Esophagus squamous epithelium (tissue), 5 donors: ENCODE data around the gene MLKL. TPM values are rescaled to one million over a fixed set of nuclear protein-coding genes. Genes with fewer than 3 reads are reported as not detected.

Experiments used
- DNase-seq: peaks from one replicate; lab custom pipeline; 2025; lab: John Stamatoyannopoulos, UW
- H3K27ac ChIP-seq, 4 donors: fragments of 200-600 bp; sonication (generic); one replicate each; pipeline ENCODE4 v1.5.1; 2016 to 2019; ENCODE audit warnings: mild to moderate bottlenecking in 1 of 4
- H3K27me3 ChIP-seq, 4 donors: fragments of 200-600 bp; sonication (generic); 1 replicate in 3 of 4; 2 replicates in 1 of 4; pipeline versions ENCODE4 v1.5.1 to v1.6.0; 2017 to 2021; ENCODE audit warnings: antibody characterized with exemption in 1 of 4
- H3K36me3 ChIP-seq, 3 donors: fragments of 200-600 bp; sonication (generic); one replicate each; pipeline ENCODE4 v1.5.1; 2016 to 2019
- H3K4me1 ChIP-seq, 3 donors: fragments of 200-600 bp; sonication (generic); one replicate each; pipeline ENCODE4 v1.5.1; 2017 to 2019
- H3K4me3 ChIP-seq, 4 donors: fragments of 200-600 bp; sonication (generic); 1 replicate in 3 of 4; 2 replicates in 1 of 4; pipeline ENCODE4 v1.5.1; 2016 to 2019; ENCODE audit warnings: mild to moderate bottlenecking in 2 of 4, moderate library complexity in 1 of 4
- H3K9me3 ChIP-seq, 3 donors: fragments of 200-600 bp; sonication (generic); one replicate each; pipeline ENCODE4 v1.5.1; 2016 to 2019
- POLR2A ChIP-seq, 4 donors: fragments of 450-650 bp; IDR thresholded peaks; one replicate each; pipeline ENCODE4 v1.6.1; 2017; ENCODE audit warnings: antibody characterized with exemption in 4 of 4, mild to moderate bottlenecking in 4 of 4, moderate library complexity in 3 of 4
- WGBS, 2 donors: methylation state at CpG; one replicate each; pipeline ENCODE4 v1.1.5; 2018; 5-methylcytosine and 5-hydroxymethylcytosine counted together
- intact Hi-C: fragments of 100-400 bp; cut with DNase I; formaldehyde crosslinking; loops from one replicate; pipeline ENCODE4 v1.15.0; 2022
- total RNA-seq, 4 donors: library from RNA; depleted of rRNA; stranded (reverse); fragments of >200 nt; gene quantifications; one replicate each; pipeline ENCODE4 v1.1.0, GENCODE V29; 2016
- TF ChIP-seq, protein P1 (sequence below), 6 experiments: fragments of 450-650 bp in 4 of 6; fragments of 200-600 bp in 2 of 6; sonication (generic) in 2 of 6; IDR thresholded peaks; one replicate each; pipeline ENCODE4 v1.5.1; 2016 to 2019; ENCODE audit warnings: antibody characterized with exemption in 6 of 6, mild to moderate bottlenecking in 4 of 6, moderate library complexity in 4 of 6
- donor health status: DM: yes; HTN: yes; CAD: no.

Gene MLKL
- total RNA-seq, 4 donors from 2014 or later = 12.4 to 33.9 (median 22.1) TPM

- TF ChIP-seq, protein P1, sequence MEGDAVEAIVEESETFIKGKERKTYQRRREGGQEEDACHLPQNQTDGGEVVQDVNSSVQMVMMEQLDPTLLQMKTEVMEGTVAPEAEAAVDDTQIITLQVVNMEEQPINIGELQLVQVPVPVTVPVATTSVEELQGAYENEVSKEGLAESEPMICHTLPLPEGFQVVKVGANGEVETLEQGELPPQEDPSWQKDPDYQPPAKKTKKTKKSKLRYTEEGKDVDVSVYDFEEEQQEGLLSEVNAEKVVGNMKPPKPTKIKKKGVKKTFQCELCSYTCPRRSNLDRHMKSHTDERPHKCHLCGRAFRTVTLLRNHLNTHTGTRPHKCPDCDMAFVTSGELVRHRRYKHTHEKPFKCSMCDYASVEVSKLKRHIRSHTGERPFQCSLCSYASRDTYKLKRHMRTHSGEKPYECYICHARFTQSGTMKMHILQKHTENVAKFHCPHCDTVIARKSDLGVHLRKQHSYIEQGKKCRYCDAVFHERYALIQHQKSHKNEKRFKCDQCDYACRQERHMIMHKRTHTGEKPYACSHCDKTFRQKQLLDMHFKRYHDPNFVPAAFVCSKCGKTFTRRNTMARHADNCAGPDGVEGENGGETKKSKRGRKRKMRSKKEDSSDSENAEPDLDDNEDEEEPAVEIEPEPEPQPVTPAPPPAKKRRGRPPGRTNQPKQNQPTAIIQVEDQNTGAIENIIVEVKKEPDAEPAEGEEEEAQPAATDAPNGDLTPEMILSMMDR (IDR thresholded peaks at IDR 0.05) = no peak
- no peak for TF ChIP-seq POLR2A (IDR thresholded peaks at IDR 0.05)
- 24 to 50% methylated on average over 3 to 5 of the region's 7 CpGs for WGBS, 2 donors
Measured at GRCh38 chr16:74745926-74746325, 45.3 kb upstream of the MLKL start.

DNA sequence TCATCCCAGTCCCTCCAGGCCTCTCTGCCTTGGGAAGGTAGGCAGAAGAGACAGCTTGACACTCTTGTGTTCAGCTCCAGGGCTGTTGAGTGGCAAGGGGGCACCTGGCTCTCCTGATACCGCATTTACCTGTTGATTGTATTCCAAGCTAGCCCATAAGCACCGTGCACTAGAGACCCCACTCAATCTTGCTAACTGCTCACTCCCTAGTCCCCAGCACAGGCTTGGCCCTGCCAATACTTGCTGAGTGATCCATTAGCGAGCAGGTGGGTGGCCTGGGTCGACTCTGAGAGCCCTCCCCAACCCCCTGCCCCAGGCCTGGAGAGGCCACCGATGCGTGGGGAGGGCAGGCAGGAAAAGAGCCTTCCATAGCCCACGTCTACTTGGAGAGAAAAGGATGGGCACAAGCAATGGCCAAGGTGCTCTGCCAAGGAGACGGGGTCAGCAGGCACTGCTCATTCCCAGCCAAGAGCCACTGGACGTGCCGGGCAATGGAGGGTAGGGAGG, 44.5 kb upstream of the MLKL start:
- Histone ChIP-seq H3K27me3 (peaks cover 0 to 8% (median 0%) of the 10 kb centered on the region in 4 donors), H3K27ac (no peak overlapping the region), H3K36me3 (no peaks in the 10 kb centered on the region), H3K9me3 (no peaks in the 10 kb centered on the region), H3K4me1 (peaks cover 7 to 60% (median 10%) of the 10 kb centered on the region in 3 donors), H3K4me3 (no peak overlapping the region)
- intact Hi-C loops = no loop called here
- 78 to 86% methylated on average over 5 to 9 of the region's 10 CpGs for WGBS, 2 donors
- no peak for DNase-seq
- TF ChIP-seq POLR2A (IDR thresholded peaks at IDR 0.05) = no peak
- TF ChIP-seq, protein P1 (IDR thresholded peaks at IDR 0.05) = no peak

More at GRCh38 chr16:74745926-74746325, 45.3 kb upstream of the MLKL start:
- Histone ChIP-seq H3K9me3 (no peaks in the 10 kb centered on the region), H3K27ac (no peak overlapping the region), H3K4me3 (no peak overlapping the region), H3K36me3 (no peaks in the 10 kb centered on the region), H3K27me3 (peaks cover 0 to 8% (median 0%) of the 10 kb centered on the region in 4 donors), H3K4me1 (peaks cover 7 to 54% (median 9%) of the 10 kb centered on the region in 3 donors)
- intact Hi-C loops = no loop called here
- no peak for DNase-seq

- no peak for DNase-seq
- TF ChIP-seq, protein P1 (IDR thresholded peaks at IDR 0.05) = no peak
- TF ChIP-seq POLR2A (IDR thresholded peaks at IDR 0.05) = no peak
- intact Hi-C loops = no loop called here
- 91 to 98% methylated on average over 4 of the region's 4 CpGs for WGBS, 2 donors
- Histone ChIP-seq H3K4me3 (no peak overlapping the region), H3K4me1 (peaks cover 7 to 54% (median 10%) of the 10 kb centered on the region in 3 donors), H3K36me3 (no peaks in the 10 kb centered on the region), H3K27me3 (peaks cover 0 to 8% (median 0%) of the 10 kb centered on the region in 4 donors), H3K9me3 (no peaks in the 10 kb centered on the region), H3K27ac (peak overlapping the region in 3 of 4 donors; percentile 77 to 86 (median 86))
Measured at GRCh38 chr16:74744566-74744965, 43.9 kb upstream of the MLKL start.

GRCh38 chr16:74743668-74744299, 43.1 kb upstream of the MLKL start:
- Histone ChIP-seq H3K27ac (peak overlapping the region; percentile 71 to 86 (median 82)), H3K4me3 (peak overlapping the region in 2 of 4 donors; percentile 19 to 43), H3K9me3 (no peaks in the 10 kb centered on the region), H3K27me3 (peaks cover 0 to 8% (median 0%) of the 10 kb centered on the region in 4 donors), H3K4me1 (peaks cover 1 to 46% (median 10%) of the 10 kb centered on the region in 3 donors), H3K36me3 (no peaks in the 10 kb centered on the region)
- DNase-seq = no peak
- WGBS, 2 donors = 31 to 47% methylated on average over 10 to 14 of the region's 15 CpGs
- intact Hi-C loops = no loop called here
- TF ChIP-seq, protein P1 (IDR thresholded peaks at IDR 0.05) = no peak
- TF ChIP-seq POLR2A (IDR thresholded peaks at IDR 0.05) = peak in 2 of 4 donors; percentile 1 to 39

- Histone ChIP-seq H3K36me3 (no peaks in the 10 kb centered on the region), H3K27ac (peak overlapping the region; percentile 71 to 86 (median 82)), H3K27me3 (peaks cover 0 to 5% (median 0%) of the 10 kb centered on the region in 4 donors), H3K4me1 (peaks cover 0 to 45% (median 10%) of the 10 kb centered on the region in 3 donors), H3K4me3 (peak overlapping the region in 1 of 4 donors; percentile 43), H3K9me3 (no peaks in the 10 kb centered on the region)
- peak in 1 of 4 donors; percentile 3 for TF ChIP-seq POLR2A (IDR thresholded peaks at IDR 0.05)
- TF ChIP-seq, protein P1 (IDR thresholded peaks at IDR 0.05) = no peak
- 40 to 52% methylated on average over 7 to 8 of the region's 8 CpGs for WGBS, 2 donors
- intact Hi-C loops = no loop called here
- no peak for DNase-seq
Measured at GRCh38 chr16:74743045-74743667, 42.5 kb upstream of the MLKL start.
